Esophagus (tissue), 2 donors: ENCODE results near the gene LRRC2. TPM values are rescaled to one million over a fixed set of nuclear protein-coding genes. Genes with fewer than 3 reads are reported as not detected.

Experiments
- H3K27ac ChIP-seq, 2 donors: one replicate each; pipeline ENCODE4 v1.5.1; 2013; ENCODE audit warnings: low read depth in 2 of 2, mild to moderate bottlenecking in 2 of 2, inconsistent platforms in 1 of 2, low read length in 1 of 2, moderate library complexity in 1 of 2
- H3K27me3 ChIP-seq, 2 donors: one replicate each; pipeline ENCODE4 v1.6.1; 2013; ENCODE audit warnings: low read length in 2 of 2, control low read depth in 1 of 2, mild to moderate bottlenecking in 1 of 2; ENCODE audit not compliant: insufficient read depth in 2 of 2, control insufficient read depth in 1 of 2
- H3K36me3 ChIP-seq, 2 donors: one replicate each; pipeline ENCODE4 v1.6.1; 2013; ENCODE audit warnings: low read length in 1 of 2; ENCODE audit not compliant: control insufficient read depth in 2 of 2, insufficient read depth in 2 of 2
- H3K4me1 ChIP-seq, 2 donors: one replicate each; pipeline ENCODE4 v1.6.1; 2013; ENCODE audit warnings: low read length in 1 of 2; ENCODE audit not compliant: control insufficient read depth in 2 of 2, insufficient read depth in 2 of 2
- H3K4me3 ChIP-seq, 2 donors: one replicate each; pipeline ENCODE4 v1.5.1; 2013; ENCODE audit warnings: low read length in 2 of 2, mild to moderate bottlenecking in 2 of 2, low read depth in 1 of 2, moderate library complexity in 1 of 2
- H3K9me3 ChIP-seq, 2 donors: one replicate each; pipeline ENCODE4 v1.6.1; 2013; ENCODE audit warnings: mild to moderate bottlenecking in 2 of 2, low read depth in 1 of 2, low read length in 1 of 2, moderate library complexity in 1 of 2; ENCODE audit not compliant: control insufficient read depth in 2 of 2, insufficient read depth in 1 of 2
- WGBS, 2 donors: extraction: QIAGEN DNeasy Blood & Tissue Kit; methylation state at CpG; one replicate each; pipeline ENCODE4 v1.1.7; 2013; 5-methylcytosine and 5-hydroxymethylcytosine counted together
- polyA plus RNA-seq, 2 donors: library from polyadenylated mRNA; stranded (reverse); fragments of 200-250 nt; gene quantifications; one replicate each; pipeline ENCODE4 v1.2.3, GENCODE V29; 2013
- donor health status: healthy with polysubstance abuse.
- donor health status: Bipolar disorder and iron deficiency.

LRRC2 gene
- polyA plus RNA-seq, 2 donors = 0.13 to 0.14 TPM

GRCh38 chr3:46508850-46509591, 57.1 kb downstream of the LRRC2 start:
- no peaks in the 10 kb centered on the region for H3K27me3 ChIP-seq
- H3K9me3 ChIP-seq = no peaks in the 10 kb centered on the region
- H3K4me3 ChIP-seq = no peak overlapping the region
- H3K4me1 ChIP-seq = no peaks in the 10 kb centered on the region
- no peaks in the 10 kb centered on the region for H3K36me3 ChIP-seq
- 92 to 93% methylated on average over 4 of the region's 4 CpGs for WGBS, 2 donors
- H3K27ac ChIP-seq = no peak overlapping the region

GRCh38 chr3:46506526-46506925, 59.6 kb downstream of the LRRC2 start:
- WGBS, 2 donors = 86 to 87% methylated on average over 3 of the region's 3 CpGs
- Histone ChIP-seq H3K4me1 (no peaks in the 10 kb centered on the region), H3K27ac (no peak overlapping the region), H3K4me3 (no peak overlapping the region), H3K36me3 (no peaks in the 10 kb centered on the region), H3K27me3 (no peaks in the 10 kb centered on the region), H3K9me3 (no peaks in the 10 kb centered on the region)

- 84 to 92% methylated on average over 10 of the region's 10 CpGs for WGBS, 2 donors
Measured at GRCh38 chr3:46505953-46506352, 60.1 kb downstream of the LRRC2 start.

GRCh38 chr3:46504789-46505188, 61.3 kb downstream of the LRRC2 start:
- 50 to 59% methylated on average over 5 of the region's 5 CpGs for WGBS, 2 donors
- Histone ChIP-seq H3K4me1 (no peaks in the 10 kb centered on the region), H3K27ac (no peak overlapping the region)

More at GRCh38 chr3:46505953-46506352, 60.1 kb downstream of the LRRC2 start:
- Histone ChIP-seq H3K4me3 (no peak overlapping the region), H3K4me1 (no peaks in the 10 kb centered on the region), H3K9me3 (no peaks in the 10 kb centered on the region), H3K27me3 (no peaks in the 10 kb centered on the region), H3K36me3 (no peaks in the 10 kb centered on the region), H3K27ac (no peak overlapping the region)

GRCh38 chr3:46503200-46503874, 62.8 kb downstream of the LRRC2 start:
- Histone ChIP-seq H3K4me1 (no peaks in the 10 kb centered on the region), H3K27ac (no peak overlapping the region), H3K4me3 (no peak overlapping the region), H3K36me3 (no peaks in the 10 kb centered on the region), H3K27me3 (no peaks in the 10 kb centered on the region), H3K9me3 (no peaks in the 10 kb centered on the region)
- WGBS, 2 donors = 71 to 72% methylated on average over 7 of the region's 7 CpGs

More at GRCh38 chr3:46504789-46505188, 61.3 kb downstream of the LRRC2 start:
- Histone ChIP-seq H3K27me3 (no peaks in the 10 kb centered on the region), H3K36me3 (no peaks in the 10 kb centered on the region), H3K9me3 (no peaks in the 10 kb centered on the region), H3K4me3 (no peak overlapping the region)

- Histone ChIP-seq H3K4me3 (no peak overlapping the region), H3K4me1 (peaks cover 0 to 2% of the 10 kb centered on the region in 2 donors), H3K36me3 (no peaks in the 10 kb centered on the region), H3K9me3 (no peaks in the 10 kb centered on the region), H3K27me3 (no peaks in the 10 kb centered on the region), H3K27ac (no peak overlapping the region)
- 80 to 85% methylated on average over 4 of the region's 4 CpGs for WGBS, 2 donors
Measured at GRCh38 chr3:46501702-46502101, 64.4 kb downstream of the LRRC2 start.

- Histone ChIP-seq H3K4me3 (no peak overlapping the region), H3K4me1 (peaks cover 0 to 2% of the 10 kb centered on the region in 2 donors), H3K36me3 (no peaks in the 10 kb centered on the region), H3K27me3 (no peaks in the 10 kb centered on the region), H3K9me3 (no peaks in the 10 kb centered on the region), H3K27ac (no peak overlapping the region)
- 70 to 71% methylated on average over 5 of the region's 5 CpGs for WGBS, 2 donors
Measured at GRCh38 chr3:46500656-46501635, 65.2 kb downstream of the LRRC2 start.

- H3K9me3 ChIP-seq = no peaks in the 10 kb centered on the region
- peaks cover 0 to 2% of the 10 kb centered on the region in 2 donors for H3K4me1 ChIP-seq
- H3K36me3 ChIP-seq = no peaks in the 10 kb centered on the region
- H3K27ac ChIP-seq = no peak overlapping the region
- H3K4me3 ChIP-seq = no peak overlapping the region
- no peaks in the 10 kb centered on the region for H3K27me3 ChIP-seq
- WGBS, 2 donors = 83% methylated on average over 6 of the region's 6 CpGs
Measured at GRCh38 chr3:46498916-46499519, 67.1 kb downstream of the LRRC2 start.
